Fibroblast of lung (primary cell): ENCODE measurements around the gene ATOH1.

Experiments
- CTCF ChIP-seq, 2 donors: IDR thresholded peaks in 1 of 2; conservative IDR thresholded peaks in 1 of 2; 1 replicate in 1 of 2; 2 replicates in 1 of 2; pipeline ENCODE4 v1.5.1; 2011 to 2012; ENCODE audit warnings: low read length in 2 of 2, control low read depth in 1 of 2, inconsistent platforms in 1 of 2, low read depth in 1 of 2, mild to moderate bottlenecking in 1 of 2
- EZH2 ChIP-seq: IDR thresholded peaks from 2 replicates; pipeline ENCODE4 v1.5.1; 2012; ENCODE audit warnings: low read length, control low read depth, mild to moderate bottlenecking; ENCODE audit errors: missing control alignments

GRCh38 chr4:93876754-93877153 is 48.2 kb downstream of the ATOH1 start:
- TF ChIP-seq CTCF (conservative IDR thresholded peaks at IDR 0.05 in 1 of 2, IDR thresholded peaks at IDR 0.05 in 1 of 2; ENCODE audit: low read depth in 1 of 2, low read length in 2 of 2) (no peak), EZH2 (no peak)
